H9 (cell line): ENCODE data around the gene NKG7. TPM values are rescaled to one million over a fixed set of nuclear protein-coding genes. Genes with fewer than 3 reads are reported as not detected.
A peak's percentile ranks its signal among the peaks of the same experiment; 100 is the strongest.

Experiments
- DNase-seq: peaks from one replicate; pipeline ENCODE4 v3.0.0-alpha.2; 2017
- H2AFZ ChIP-seq: one replicate; pipeline ENCODE4 v1.6.1; 2013; ENCODE audit warnings: mild to moderate bottlenecking, low read length, control low read depth, moderate library complexity
- H2AK5ac ChIP-seq: 2 replicates; pipeline ENCODE4 v1.6.1; 2013; ENCODE audit warnings: low read length, control low read depth, mixed read lengths; ENCODE audit not compliant: insufficient read length
- H2BK120ac ChIP-seq: one replicate; pipeline ENCODE4 v1.6.1; 2013; ENCODE audit warnings: low read depth, mild to moderate bottlenecking, low read length, control low read depth, inconsistent platforms; ENCODE audit not compliant: poor library complexity, severe bottlenecking
- H2BK12ac ChIP-seq: 2 replicates; pipeline ENCODE4 v1.6.1; 2013; ENCODE audit warnings: low read length, control low read depth, mixed read lengths, low read depth; ENCODE audit not compliant: insufficient read length
- H2BK15ac ChIP-seq: 2 replicates; pipeline ENCODE4 v1.6.1; 2013; ENCODE audit warnings: low read depth, low read length, control low read depth
- H2BK20ac ChIP-seq: one replicate; pipeline ENCODE4 v1.6.1; 2013; ENCODE audit warnings: low read depth, mild to moderate bottlenecking, low read length, control low read depth, inconsistent platforms; ENCODE audit not compliant: poor library complexity, severe bottlenecking
- H2BK5ac ChIP-seq: 2 replicates; pipeline ENCODE4 v1.6.1; 2013; ENCODE audit warnings: low read length, control low read depth, mixed read lengths; ENCODE audit not compliant: insufficient read length
- H3K14ac ChIP-seq: 2 replicates; pipeline ENCODE4 v1.6.1; 2013; ENCODE audit warnings: low read length, control low read depth; ENCODE audit not compliant: insufficient read depth
- H3K18ac ChIP-seq: 2 replicates; pipeline ENCODE4 v1.6.1; 2013; ENCODE audit warnings: low read depth, mild to moderate bottlenecking, mixed read lengths, low read length, control low read depth; ENCODE audit not compliant: insufficient read length
- H3K23ac ChIP-seq: 2 replicates; pipeline ENCODE4 v1.6.1; 2013; ENCODE audit warnings: low read length, control low read depth, mixed read lengths, low read depth; ENCODE audit not compliant: insufficient read length
- H3K23me2 ChIP-seq: 2 replicates; pipeline ENCODE4 v1.6.1; 2013; ENCODE audit warnings: low read depth, mild to moderate bottlenecking, mixed read lengths, low read length, control low read depth; ENCODE audit not compliant: insufficient read length, poor library complexity, severe bottlenecking
- H3K27ac ChIP-seq: 2 replicates; pipeline ENCODE4 v1.5.1; 2013; ENCODE audit warnings: low read length, control low read depth, mixed read lengths, low read depth; ENCODE audit not compliant: insufficient read length
- H3K27me3 ChIP-seq: 2 replicates; pipeline ENCODE4 v1.6.1; 2013; ENCODE audit warnings: low read length, control low read depth, inconsistent platforms; ENCODE audit not compliant: insufficient read depth
- H3K4ac ChIP-seq: 2 replicates; pipeline ENCODE4 v1.6.1; 2013; ENCODE audit warnings: low read depth, mild to moderate bottlenecking, control low read depth, inconsistent platforms, low read length, moderate library complexity
- H3K4me1 ChIP-seq: 2 replicates; pipeline ENCODE4 v1.6.1; 2013; ENCODE audit warnings: low read length, control low read depth, inconsistent platforms; ENCODE audit not compliant: insufficient read depth
- H3K4me2 ChIP-seq: 2 replicates; pipeline ENCODE4 v1.6.1; 2013; ENCODE audit warnings: low read length, control low read depth, mixed read lengths; ENCODE audit not compliant: insufficient read length, insufficient read depth
- H3K56ac ChIP-seq: 2 replicates; pipeline ENCODE4 v1.6.1; 2013; ENCODE audit warnings: low read depth, mild to moderate bottlenecking, mixed read lengths, low read length, control low read depth; ENCODE audit not compliant: insufficient read length
- H3K79me1 ChIP-seq: 2 replicates; pipeline ENCODE4 v1.6.1; 2013; ENCODE audit warnings: low read depth, mild to moderate bottlenecking, moderate library complexity, low read length, control low read depth, inconsistent platforms; ENCODE audit not compliant: insufficient read depth, poor library complexity, severe bottlenecking
- H3K79me2 ChIP-seq: 2 replicates; pipeline ENCODE4 v1.6.1; 2013; ENCODE audit warnings: low read length, control low read depth, inconsistent platforms; ENCODE audit not compliant: insufficient read depth
- H3K9ac ChIP-seq: 2 replicates; pipeline ENCODE4 v1.6.1; 2013; ENCODE audit warnings: low read length, control low read depth, mixed read lengths; ENCODE audit not compliant: insufficient read length; ENCODE audit errors: extremely low read depth
- H3K9me3 ChIP-seq: one replicate; pipeline ENCODE4 v1.6.1; 2013; ENCODE audit warnings: low read depth, low read length, inconsistent platforms; ENCODE audit not compliant: control insufficient read depth
- H3T11ph ChIP-seq: one replicate; pipeline ENCODE4 v1.6.1; 2013; ENCODE audit warnings: mild to moderate bottlenecking, low read length, control low read depth, inconsistent platforms
- H4K20me1 ChIP-seq: one replicate; pipeline ENCODE4 v1.6.1; 2013; ENCODE audit not compliant: control insufficient read depth, insufficient read length, insufficient read depth
- H4K5ac ChIP-seq: 2 replicates; pipeline ENCODE4 v1.6.1; 2013; ENCODE audit warnings: low read depth, mild to moderate bottlenecking, mixed read lengths, low read length, control low read depth; ENCODE audit not compliant: insufficient read length
- H4K8ac ChIP-seq: replicated peaks from 2 replicates; pipeline ENCODE4 v1.6.1; 2013; ENCODE audit warnings: low read length, control low read depth, mixed read lengths, low read depth; ENCODE audit not compliant: insufficient read length
- H4K91ac ChIP-seq: 2 replicates; pipeline ENCODE4 v1.6.1; 2013; ENCODE audit warnings: low read depth, mild to moderate bottlenecking, moderate library complexity, mixed read lengths, low read length, control low read depth; ENCODE audit not compliant: insufficient read length
- H3K27ac Mint-ChIP-seq, 3 experiments: 2 replicates in 2 of 3; 3 replicates in 1 of 3; pipeline ENCODE4 v1.8.0; 2020 to 2021; ENCODE audit warnings: mixed read lengths in 3 of 3, mild to moderate bottlenecking in 1 of 3, moderate library complexity in 1 of 3
- H3K27me3 Mint-ChIP-seq: 2 replicates; pipeline ENCODE4 v1.8.0; 2021; ENCODE audit warnings: low read depth, mild to moderate bottlenecking, moderate library complexity, mixed read lengths
- H3K36me3 Mint-ChIP-seq, 3 experiments: 2 replicates in 2 of 3; 3 replicates in 1 of 3; pipeline ENCODE4 v1.8.0; 2020 to 2021; ENCODE audit warnings: low read depth in 3 of 3, mixed read lengths in 3 of 3; ENCODE audit not compliant: insufficient read depth in 1 of 3
- H3K4me1 Mint-ChIP-seq, 2 experiments: 2 replicates each; pipeline ENCODE4 v1.8.0; 2020; ENCODE audit warnings: mixed read lengths in 2 of 2
- H3K4me3 Mint-ChIP-seq, 2 experiments: 2 replicates in 1 of 2; 3 replicates in 1 of 2; pipeline ENCODE4 v1.8.0; 2020 to 2021; ENCODE audit warnings: mild to moderate bottlenecking in 2 of 2, mixed read lengths in 2 of 2, moderate library complexity in 1 of 2
- H3K9me3 Mint-ChIP-seq, 2 experiments: 2 replicates in 1 of 2; 3 replicates in 1 of 2; pipeline ENCODE4 v1.8.0; 2020; ENCODE audit warnings: mild to moderate bottlenecking in 2 of 2, mixed read lengths in 2 of 2, moderate library complexity in 1 of 2
- WGBS: extraction: QIAGEN DNeasy Blood & Tissue Kit; methylation state at CpG from one replicate; pipeline ENCODE4 v1.1.7; 2013; ENCODE audit warnings: missing lambda C conversion rate, low lambda C conversion rate, mixed read lengths; ENCODE audit not compliant: insufficient read length; ENCODE audit errors: extremely low coverage; 5-methylcytosine and 5-hydroxymethylcytosine counted together
- total RNA-seq: library from RNA; stranded (reverse); gene quantifications from 2 replicates; pipeline ENCODE4 v1.2.1, GENCODE V29; 2021
- TF ChIP-seq, protein P1 (sequence below): fragments of 200-600 bp; sonication (generic); conservative IDR thresholded peaks from 3 replicates; pipeline ENCODE4 v1.8.0; 2021; ENCODE audit warnings: antibody characterized with exemption, mild to moderate bottlenecking

Gene NKG7
- total RNA-seq, 1 experiment from 2014 or later = not detected

DNA sequence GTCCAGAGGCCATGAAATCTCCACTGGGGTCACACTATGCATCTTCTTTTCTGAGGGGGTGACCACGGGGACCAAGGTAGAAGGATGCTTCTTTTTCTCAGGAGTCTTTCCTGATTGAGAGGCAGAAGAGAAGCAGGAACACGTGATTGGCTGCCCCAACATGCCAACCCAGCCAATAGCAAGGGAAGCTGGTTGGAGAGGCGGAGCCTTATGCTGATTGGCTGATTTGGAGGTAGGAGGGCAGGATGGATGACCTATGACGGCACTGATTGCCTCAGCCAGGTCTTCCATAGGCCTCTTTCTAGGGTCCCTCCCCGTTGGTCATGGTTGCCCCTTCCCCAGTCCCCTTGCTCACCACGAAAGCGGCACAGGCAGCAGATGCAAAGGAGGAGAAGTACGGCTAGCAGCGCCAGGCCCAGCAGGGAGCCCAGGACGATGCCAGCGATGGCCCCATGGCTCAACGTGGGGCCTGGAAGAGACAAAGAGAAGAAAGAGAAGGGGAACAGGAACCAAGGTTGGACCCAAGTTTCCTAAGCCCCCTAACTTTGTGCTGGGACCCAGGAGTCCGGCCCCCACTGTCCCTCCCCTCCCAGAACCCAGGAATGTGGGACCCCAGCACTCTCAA is 38.5 kb downstream of the NKG7 start:
- Histone ChIP-seq H3K4me1 (no peaks in the 10 kb centered on the region), H3K27me3 (no peaks in the 10 kb centered on the region), H2BK15ac (no peak overlapping the region), H4K5ac (no peak overlapping the region), H3K79me1 (no peaks in the 10 kb centered on the region), H3K14ac (no peak overlapping the region; the same call in 1 of the 2 replicates), H4K8ac (no peak overlapping the region), H3K18ac (no peak overlapping the region), H2BK5ac (no peak overlapping the region), H3K27ac (no peak overlapping the region), H3K56ac (no peak overlapping the region), H2BK120ac (no peak overlapping the region), H3K23me2 (no peaks in the 10 kb centered on the region), H4K91ac (no peak overlapping the region), H4K20me1 (no peaks in the 10 kb centered on the region), H3K79me2 (no peaks in the 10 kb centered on the region), H3K4ac (no peak overlapping the region), H2AK5ac (no peak overlapping the region), H3T11ph (no peak overlapping the region), H3K9me3 (peaks cover 5% of the 10 kb centered on the region), H2BK20ac (no peak overlapping the region), H2AFZ (no peak overlapping the region), H3K23ac (no peak overlapping the region), H2BK12ac (no peak overlapping the region), H3K9ac (no peak overlapping the region), H3K4me2 (no peak overlapping the region)
- Mint-ChIP-seq H3K27ac (no peak overlapping the region), H3K27me3 (no peaks in the 10 kb centered on the region), H3K4me3 (no peak overlapping the region), H3K4me1 (peaks cover 3 to 13% of the 10 kb centered on the region in 2 experiments), H3K36me3 (peaks cover 34 to 47% (median 46%) of the 10 kb centered on the region in 3 experiments), H3K9me3 (0 out of 5 replicates have a peak, but pooled peaks cover 0 to 4% of the 10 kb centered on the region in 2 experiments)
- peak; percentile 67 for DNase-seq
- TF ChIP-seq, protein P1, sequence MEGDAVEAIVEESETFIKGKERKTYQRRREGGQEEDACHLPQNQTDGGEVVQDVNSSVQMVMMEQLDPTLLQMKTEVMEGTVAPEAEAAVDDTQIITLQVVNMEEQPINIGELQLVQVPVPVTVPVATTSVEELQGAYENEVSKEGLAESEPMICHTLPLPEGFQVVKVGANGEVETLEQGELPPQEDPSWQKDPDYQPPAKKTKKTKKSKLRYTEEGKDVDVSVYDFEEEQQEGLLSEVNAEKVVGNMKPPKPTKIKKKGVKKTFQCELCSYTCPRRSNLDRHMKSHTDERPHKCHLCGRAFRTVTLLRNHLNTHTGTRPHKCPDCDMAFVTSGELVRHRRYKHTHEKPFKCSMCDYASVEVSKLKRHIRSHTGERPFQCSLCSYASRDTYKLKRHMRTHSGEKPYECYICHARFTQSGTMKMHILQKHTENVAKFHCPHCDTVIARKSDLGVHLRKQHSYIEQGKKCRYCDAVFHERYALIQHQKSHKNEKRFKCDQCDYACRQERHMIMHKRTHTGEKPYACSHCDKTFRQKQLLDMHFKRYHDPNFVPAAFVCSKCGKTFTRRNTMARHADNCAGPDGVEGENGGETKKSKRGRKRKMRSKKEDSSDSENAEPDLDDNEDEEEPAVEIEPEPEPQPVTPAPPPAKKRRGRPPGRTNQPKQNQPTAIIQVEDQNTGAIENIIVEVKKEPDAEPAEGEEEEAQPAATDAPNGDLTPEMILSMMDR = no peak
- WGBS = no CpG with 5 or more reads among the region's 13 CpGs
